Neutrophil (primary cell): ENCODE data around the gene MRAP2.

Experiments used
- H3K27ac ChIP-seq: fragments of 200-600 bp; sonication (generic); 2 replicates; pipeline ENCODE4 v1.5.1; 2016; ENCODE audit warnings: mild to moderate bottlenecking, moderate library complexity
- H3K27me3 ChIP-seq: fragments of 200-600 bp; sonication (generic); 2 replicates; pipeline ENCODE4 v1.6.0; 2016; ENCODE audit warnings: mild to moderate bottlenecking
- H3K36me3 ChIP-seq: fragments of 200-600 bp; sonication (generic); 2 replicates; pipeline ENCODE4 v1.5.1; 2017
- H3K4me1 ChIP-seq, 2 experiments: fragments of 200-600 bp in 1 of 2; sonication (generic) in 1 of 2; 1 replicate in 1 of 2; 2 replicates in 1 of 2; pipeline versions ENCODE4 v1.5.1 to v1.6.1; 2013 to 2016; ENCODE audit warnings: low read depth in 1 of 2, low read length in 1 of 2, mild to moderate bottlenecking in 1 of 2, moderate library complexity in 1 of 2; ENCODE audit not compliant: control insufficient read depth in 1 of 2, insufficient read depth in 1 of 2
- H3K4me3 ChIP-seq, 2 experiments: fragments of 200-600 bp in 1 of 2; sonication (generic) in 1 of 2; 1 replicate in 1 of 2; 2 replicates in 1 of 2; pipeline ENCODE4 v1.5.1; 2013 to 2016; ENCODE audit warnings: low read depth in 1 of 2, low read length in 1 of 2, mild to moderate bottlenecking in 1 of 2, moderate library complexity in 1 of 2
- H3K9me3 ChIP-seq: fragments of 200-600 bp; sonication (generic); 2 replicates; pipeline ENCODE4 v1.5.1; 2016
- TF ChIP-seq, protein P1 (sequence below): fragments of 200-600 bp; sonication (generic); IDR thresholded peaks from 2 replicates; pipeline ENCODE4 v1.5.1; 2016; ENCODE audit warnings: antibody characterized with exemption

The MRAP2 gene, protein sequence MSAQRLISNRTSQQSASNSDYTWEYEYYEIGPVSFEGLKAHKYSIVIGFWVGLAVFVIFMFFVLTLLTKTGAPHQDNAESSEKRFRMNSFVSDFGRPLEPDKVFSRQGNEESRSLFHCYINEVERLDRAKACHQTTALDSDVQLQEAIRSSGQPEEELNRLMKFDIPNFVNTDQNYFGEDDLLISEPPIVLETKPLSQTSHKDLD

DNA sequence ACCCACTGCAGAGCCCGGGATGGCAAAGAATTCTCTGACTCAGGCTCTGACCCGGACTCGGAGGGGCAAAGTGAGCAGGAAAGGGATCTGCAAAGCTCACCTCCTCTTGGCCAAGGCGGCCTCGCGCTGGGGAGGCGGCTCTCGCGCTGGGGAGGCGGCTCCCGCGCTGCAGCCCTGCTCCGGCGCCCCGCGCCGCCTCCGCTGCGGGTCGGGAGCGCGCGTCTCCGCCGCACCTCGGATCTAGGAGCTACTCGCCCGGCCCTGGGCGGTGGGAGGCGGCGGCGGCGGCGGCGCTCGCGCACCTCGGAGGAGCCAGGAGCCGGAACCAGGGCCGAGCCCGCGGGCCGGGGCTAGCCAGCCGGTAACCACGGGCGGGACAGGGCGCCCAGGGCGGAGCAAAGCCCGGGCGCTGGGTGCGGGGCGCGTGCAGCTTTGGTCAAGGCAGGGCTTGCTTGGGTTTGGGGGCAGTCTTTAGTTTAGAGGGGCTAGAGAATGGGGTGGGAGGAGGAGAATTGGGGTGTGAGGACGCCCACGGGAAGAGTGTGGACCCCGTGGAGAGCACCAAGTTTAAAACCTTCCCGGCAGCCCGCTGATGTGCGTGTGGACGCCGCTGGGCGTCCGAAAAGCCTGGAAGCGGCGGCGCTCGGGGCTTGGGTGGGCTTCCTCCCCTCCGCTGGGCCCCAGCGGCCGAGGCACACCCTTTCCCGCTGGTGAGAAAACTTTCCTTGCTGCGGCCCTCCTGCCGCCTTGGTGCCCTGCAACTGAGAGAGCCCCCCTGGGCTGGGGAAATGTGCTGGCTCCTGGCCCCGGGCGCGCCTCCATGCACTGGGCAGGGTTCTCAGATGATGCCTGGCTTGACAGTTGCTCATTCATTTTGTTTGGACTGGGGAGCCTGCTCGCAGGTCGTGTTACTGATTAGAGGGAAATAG is at the start of gene MRAP2:
MRAP2 (plus strand) TSS at position 250 of the 929 bp plus-strand sequence. CDS start 21,547 bp downstream, outside the sequence.
- Histone ChIP-seq H3K27ac (no peak within 1 kb of the TSS), H3K27me3 (peaks cover 50% of the 10 kb centered on the region), H3K36me3 (no peaks in the 10 kb centered on the region), H3K4me1 (no peaks in the 10 kb centered on the region), H3K9me3 (peaks cover 8% of the 10 kb centered on the region), H3K4me3 (no peak within 1 kb of the TSS)
- TF ChIP-seq, protein P1, sequence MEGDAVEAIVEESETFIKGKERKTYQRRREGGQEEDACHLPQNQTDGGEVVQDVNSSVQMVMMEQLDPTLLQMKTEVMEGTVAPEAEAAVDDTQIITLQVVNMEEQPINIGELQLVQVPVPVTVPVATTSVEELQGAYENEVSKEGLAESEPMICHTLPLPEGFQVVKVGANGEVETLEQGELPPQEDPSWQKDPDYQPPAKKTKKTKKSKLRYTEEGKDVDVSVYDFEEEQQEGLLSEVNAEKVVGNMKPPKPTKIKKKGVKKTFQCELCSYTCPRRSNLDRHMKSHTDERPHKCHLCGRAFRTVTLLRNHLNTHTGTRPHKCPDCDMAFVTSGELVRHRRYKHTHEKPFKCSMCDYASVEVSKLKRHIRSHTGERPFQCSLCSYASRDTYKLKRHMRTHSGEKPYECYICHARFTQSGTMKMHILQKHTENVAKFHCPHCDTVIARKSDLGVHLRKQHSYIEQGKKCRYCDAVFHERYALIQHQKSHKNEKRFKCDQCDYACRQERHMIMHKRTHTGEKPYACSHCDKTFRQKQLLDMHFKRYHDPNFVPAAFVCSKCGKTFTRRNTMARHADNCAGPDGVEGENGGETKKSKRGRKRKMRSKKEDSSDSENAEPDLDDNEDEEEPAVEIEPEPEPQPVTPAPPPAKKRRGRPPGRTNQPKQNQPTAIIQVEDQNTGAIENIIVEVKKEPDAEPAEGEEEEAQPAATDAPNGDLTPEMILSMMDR = no peak

- Histone ChIP-seq H3K9me3 (no peaks in the 10 kb centered on the region), H3K4me1 (no peaks in the 10 kb centered on the region), H3K36me3 (no peaks in the 10 kb centered on the region), H3K27me3 (no peaks in the 10 kb centered on the region), H3K27ac (no peak overlapping the region), H3K4me3 (no peak overlapping the region)
- TF ChIP-seq, protein P1 = no peak
Observed at GRCh38 chr6:83984411-83984810, 49.2 kb upstream of the MRAP2 start.

GRCh38 chr6:83985308-83985713 is 48.3 kb upstream of the MRAP2 start:
- Histone ChIP-seq H3K4me3 (no peak overlapping the region), H3K27me3 (no peaks in the 10 kb centered on the region), H3K4me1 (no peaks in the 10 kb centered on the region), H3K9me3 (no peaks in the 10 kb centered on the region), H3K27ac (no peak overlapping the region), H3K36me3 (no peaks in the 10 kb centered on the region)
- TF ChIP-seq, protein P1 = no peak

- Histone ChIP-seq H3K4me1 (no peaks in the 10 kb centered on the region), H3K9me3 (no peaks in the 10 kb centered on the region), H3K27ac (no peak overlapping the region), H3K36me3 (no peaks in the 10 kb centered on the region), H3K27me3 (no peaks in the 10 kb centered on the region), H3K4me3 (no peak overlapping the region)
- TF ChIP-seq, protein P1 = no peak
Observed at GRCh38 chr6:83985715-83986114, 47.9 kb upstream of the MRAP2 start.

GRCh38 chr6:83998021-83998584 is 35.5 kb upstream of the MRAP2 start:
- TF ChIP-seq, protein P1 = no peak
- no peaks in the 10 kb centered on the region for H3K27me3 ChIP-seq
- H3K4me3 ChIP-seq = no peak overlapping the region

More at GRCh38 chr6:83998021-83998584, 35.5 kb upstream of the MRAP2 start:
- H3K4me1 ChIP-seq = no peaks in the 10 kb centered on the region
- H3K36me3 ChIP-seq = no peaks in the 10 kb centered on the region
- no peaks in the 10 kb centered on the region for H3K9me3 ChIP-seq
- no peak overlapping the region for H3K27ac ChIP-seq
